HG02870 (cell line): ENCODE results near the gene CC2D1B.

Source experiments
- ATAC-seq: cut with Tn5 transposase; IDR thresholded peaks from one replicate; pipeline ENCODE4 v1.9.1; 2021; ENCODE audit warnings: mild to moderate bottlenecking, moderate library complexity; ENCODE audit not compliant: unreplicated experiment

The CC2D1B gene

DNA sequence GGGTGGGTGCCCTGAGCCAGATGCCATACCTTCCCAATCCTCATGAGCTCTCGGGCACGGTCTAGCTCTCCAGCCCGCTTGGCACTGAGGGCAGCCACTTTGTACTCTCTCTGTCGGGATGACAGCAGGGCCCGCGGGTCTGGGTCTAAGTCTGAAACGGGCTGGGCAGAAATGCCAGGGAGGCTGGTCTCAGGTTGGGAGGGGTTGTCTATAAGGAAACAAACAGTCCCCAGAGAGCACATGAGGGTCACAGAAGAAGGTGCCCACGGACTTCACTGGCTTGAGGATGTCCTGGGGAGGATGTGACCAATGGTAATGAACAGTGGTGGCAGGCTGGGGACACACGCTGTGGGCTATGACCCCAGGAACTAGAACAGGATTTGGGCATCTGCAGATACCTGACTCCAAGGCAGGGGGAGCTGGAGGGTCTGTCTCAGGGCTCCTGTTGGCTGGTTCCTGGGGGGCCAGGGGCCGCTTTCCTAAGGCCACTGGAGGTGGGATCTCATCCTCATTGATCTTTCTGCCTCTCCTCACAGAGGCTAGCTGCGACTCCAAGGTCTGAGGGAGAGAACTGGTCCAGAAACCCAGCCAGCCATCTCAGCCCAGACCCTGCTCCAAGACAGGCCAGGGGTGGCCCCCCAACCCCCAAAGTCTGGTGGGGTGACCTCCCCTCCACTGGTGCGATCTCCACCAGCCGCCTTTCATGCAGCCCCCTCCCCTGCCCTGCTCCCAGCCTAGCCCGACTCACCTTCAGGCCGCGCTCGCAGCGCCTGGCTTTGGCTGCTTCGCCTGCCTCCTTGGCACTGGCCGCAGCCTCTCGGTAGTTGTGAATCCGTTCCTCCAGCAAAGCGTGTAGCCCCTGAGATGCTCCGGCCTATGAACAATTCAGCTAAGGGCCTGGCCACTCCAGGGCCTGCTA lies 6.1 kb downstream of the CC2D1B start:
- no peak for ATAC-seq

DNA sequence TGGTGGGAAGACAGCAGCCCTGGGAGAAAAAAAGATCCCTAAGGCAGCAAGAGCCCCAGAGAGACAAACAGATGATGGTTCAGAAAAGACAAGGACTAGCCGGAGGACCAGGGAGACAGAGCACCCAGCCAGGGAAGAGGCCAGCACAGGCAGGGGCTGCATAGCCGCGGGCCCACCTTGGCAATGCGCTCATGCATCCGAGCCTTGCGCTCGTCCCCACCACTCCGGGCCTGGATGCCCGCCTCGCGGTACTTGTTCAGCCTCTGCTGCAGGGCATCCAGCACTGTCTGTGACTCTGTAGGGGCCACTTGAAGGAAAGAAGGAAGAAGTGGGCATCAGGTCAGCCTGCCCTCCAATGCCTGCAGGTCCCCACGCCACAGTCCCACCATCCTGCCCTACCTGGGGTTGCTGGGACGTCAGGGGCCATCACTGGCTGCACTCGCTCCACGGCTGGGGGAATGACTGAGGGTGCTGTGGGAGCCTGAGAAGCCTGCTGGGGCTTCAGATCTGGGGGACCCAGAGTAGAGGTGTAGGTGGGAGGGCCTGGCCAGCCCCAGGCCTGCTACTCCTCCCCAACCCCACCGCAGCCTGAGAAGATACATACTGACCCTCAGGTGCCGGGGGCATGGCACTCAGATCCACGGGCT lies 7.0 kb downstream of the CC2D1B start:
- no peak for ATAC-seq

DNA sequence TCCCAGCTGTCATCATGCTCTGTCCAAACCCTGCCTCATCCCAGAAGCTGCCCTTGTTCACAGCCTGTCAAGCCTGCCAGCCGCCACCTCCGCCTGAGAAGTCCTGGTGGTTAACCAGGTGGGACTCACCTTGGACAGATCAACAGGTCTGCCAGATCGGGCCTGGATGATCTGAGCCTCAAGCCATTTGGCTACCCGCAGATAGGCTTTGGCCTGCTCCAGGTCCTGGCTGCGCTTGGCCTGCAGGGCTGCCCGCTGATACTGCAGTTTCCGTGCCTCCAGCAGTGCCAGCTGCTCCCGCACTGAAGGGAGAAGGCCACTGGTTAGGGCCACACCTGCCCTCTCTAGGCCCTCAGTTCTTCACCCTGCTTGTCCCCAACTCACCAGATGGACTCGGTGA lies 8.6 kb downstream of the CC2D1B start:
- ATAC-seq = no peak

DNA sequence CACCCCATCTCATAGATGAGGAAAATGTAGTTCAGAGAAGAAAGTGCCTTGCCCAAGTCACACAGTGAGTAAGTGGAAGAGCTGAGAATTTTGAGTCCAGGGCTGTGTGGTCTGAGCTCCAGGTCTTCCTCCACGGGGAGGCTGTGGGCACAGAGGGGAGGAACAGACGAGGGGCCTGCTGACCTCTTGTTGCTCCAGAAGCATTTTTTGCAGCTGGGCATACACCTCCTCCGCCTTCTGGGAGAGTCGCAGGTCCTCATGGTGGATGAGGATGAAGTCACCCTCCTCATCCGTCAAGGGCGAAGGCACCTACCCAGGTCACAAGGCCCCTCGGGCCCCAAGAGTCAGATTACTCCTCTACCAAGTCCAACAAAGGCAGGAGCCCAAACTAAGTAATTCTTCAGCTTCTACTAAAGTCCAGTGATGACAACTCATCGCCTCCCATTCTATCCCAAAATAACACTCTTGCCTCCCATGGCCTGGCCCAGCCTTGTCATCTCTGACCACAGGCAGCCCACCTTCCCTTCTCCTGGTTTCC lies 9.1 kb downstream of the CC2D1B start:
- no peak for ATAC-seq

DNA sequence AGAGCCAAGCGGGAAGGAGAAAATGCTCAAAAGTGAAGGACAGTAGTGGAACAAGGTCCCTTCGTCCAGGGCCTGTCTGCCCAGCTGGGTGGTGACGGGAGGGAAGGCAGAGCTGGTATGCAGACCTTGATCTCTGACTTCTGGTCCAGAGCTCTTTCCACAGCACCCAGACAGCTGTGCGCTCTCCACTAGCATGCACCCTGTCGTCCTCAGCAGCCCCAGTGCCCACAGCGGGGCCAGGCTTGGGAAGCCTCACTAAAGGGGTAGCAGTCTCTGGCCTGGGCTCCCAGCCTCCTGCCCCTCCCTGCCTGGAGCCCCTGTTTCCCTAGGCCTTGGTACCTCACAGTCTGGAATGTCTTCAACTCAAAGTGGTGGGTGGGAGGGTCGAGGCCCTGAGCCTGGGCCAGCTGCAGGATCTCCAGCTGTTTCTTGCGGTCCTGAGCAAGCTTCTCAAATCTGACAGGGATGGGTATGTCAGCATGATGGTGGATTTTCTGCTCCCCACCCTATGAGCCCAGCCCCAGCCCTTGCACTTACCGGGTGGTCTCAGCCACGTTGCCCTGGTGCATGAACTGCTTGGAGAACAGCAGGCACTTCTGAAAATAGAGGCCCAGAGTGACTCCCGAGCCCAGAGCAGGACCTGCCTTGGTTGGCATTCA lies 10.0 kb downstream of the CC2D1B start:
- no peak for ATAC-seq

DNA sequence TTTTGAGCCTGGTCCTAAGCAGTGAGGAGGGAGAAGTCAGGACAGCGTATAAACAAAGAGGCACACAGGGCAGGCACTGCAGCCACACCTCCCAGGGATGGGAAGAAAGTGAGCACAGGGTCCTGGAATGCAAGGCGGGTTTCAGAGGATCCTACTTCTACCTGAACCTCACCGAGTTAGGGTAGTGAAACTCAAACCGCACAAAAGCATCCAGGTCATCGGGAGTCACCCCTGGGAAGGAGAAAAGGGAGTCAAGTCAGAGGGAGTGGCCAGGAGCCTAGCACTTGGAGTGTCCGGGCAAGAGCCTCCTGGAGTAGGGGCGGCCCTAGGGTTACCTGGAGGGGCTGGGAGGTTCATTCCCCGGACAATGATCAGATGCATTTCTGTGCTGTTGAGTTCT lies 10.6 kb downstream of the CC2D1B start:
- no peak for ATAC-seq

DNA sequence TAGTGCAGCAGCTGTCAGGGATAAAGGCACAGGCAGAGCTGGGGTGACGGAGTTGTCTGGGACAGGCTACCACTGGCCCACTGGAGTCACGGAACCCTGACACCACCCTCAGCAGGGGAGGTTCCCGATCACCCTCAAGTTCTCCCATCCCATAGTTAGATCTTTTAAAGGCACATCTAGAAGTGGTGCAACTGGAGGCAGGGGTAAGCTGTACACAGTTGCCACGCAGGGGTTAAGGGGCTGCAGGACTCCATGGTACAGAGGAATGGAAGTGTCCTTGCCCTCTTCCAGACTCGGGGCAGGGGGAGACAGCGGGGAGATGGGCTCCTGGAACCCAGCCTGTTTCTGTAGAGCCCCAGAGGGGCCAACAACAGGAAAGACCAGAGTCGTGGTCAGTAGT lies 13.3 kb downstream of the CC2D1B start:
- no peak for ATAC-seq

DNA sequence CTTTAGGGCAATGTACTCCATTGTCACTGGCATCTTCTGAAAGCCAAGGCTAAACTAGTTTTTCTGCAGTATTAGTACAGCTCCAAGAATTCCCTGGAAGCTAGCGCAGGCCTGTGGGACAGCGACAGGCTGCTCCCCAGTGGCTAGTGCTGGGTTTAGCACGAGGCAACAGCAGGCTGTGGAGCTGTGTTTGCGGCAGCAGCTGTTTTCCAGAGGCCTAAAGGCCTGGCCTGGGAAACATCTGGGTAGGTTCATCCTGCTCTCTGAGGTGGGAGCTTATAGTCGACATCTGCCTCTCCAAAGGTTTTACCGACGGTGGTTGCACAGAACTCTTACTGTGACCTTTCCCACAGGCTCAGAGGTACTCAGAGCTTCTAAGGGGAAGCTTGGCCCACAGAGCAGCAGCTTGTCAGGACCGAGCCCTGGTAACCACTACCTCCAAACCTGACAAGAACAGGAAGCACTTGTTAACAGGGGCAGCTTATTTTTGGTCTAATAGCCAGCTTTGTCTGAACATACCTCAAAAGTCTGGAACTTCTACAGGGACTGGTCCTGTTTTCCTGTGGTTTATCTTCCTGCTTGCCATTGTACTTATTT lies 17.2 kb downstream of the CC2D1B start:
- no peak for ATAC-seq

DNA sequence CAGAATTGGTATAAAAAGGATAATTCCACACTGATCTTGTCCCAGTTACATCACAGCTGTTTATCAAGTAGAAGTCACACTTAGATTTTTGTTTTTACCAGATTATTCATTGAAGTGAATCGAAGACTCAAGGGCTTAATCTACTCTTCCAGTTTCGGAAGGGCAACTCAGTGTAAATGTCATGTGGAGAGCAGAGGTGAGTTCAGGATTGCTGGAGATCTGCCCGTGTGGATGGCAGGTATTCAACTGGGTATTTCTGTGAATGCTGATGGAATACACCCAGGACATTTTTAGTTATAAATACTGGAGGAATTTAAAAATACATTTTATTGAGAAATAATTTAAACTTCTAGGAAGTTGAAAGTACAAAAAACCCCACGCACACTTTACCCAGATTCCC lies 19.4 kb downstream of the CC2D1B start:
- ATAC-seq = no peak

DNA sequence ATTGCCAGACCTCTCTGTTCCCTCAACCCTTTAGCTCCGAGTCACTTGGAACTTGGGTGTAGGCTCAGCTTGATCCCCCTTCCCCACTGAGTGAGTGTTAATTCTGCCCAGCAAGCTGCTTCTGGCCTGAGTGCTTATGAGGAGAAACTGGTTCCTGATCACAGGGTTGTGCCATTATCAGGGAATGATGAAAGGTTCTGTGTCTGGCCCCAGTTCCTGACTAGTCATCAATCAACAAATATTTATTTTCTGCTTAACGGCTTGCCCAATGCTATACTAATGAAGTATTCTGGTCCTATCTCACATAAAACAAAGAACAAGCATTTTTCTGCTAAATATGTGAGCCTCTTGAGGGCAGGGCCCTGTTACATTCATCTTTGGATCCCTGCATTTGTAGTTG lies 20.8 kb downstream of the CC2D1B start:
- no peak for ATAC-seq

DNA sequence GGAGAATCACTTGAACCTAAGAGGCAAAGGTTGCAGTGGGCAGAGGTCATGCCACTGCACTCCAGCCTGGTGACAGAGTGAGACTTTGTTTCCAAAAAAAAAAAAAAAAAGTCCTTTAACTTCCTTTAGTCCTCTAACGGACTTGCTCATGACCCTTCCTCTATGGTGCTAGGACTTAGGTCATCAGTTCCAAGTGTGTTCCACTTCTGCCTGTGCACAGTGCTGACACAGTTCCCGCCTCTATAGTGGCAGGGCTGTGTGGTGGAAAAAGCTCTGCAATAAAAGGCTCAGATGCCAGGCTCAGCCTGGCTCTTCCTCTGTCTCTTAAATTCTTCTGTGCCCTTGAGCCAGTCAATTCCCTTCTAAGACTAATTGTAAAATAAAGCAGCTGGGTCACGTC lies 22.0 kb downstream of the CC2D1B start:
- ATAC-seq = no peak

DNA sequence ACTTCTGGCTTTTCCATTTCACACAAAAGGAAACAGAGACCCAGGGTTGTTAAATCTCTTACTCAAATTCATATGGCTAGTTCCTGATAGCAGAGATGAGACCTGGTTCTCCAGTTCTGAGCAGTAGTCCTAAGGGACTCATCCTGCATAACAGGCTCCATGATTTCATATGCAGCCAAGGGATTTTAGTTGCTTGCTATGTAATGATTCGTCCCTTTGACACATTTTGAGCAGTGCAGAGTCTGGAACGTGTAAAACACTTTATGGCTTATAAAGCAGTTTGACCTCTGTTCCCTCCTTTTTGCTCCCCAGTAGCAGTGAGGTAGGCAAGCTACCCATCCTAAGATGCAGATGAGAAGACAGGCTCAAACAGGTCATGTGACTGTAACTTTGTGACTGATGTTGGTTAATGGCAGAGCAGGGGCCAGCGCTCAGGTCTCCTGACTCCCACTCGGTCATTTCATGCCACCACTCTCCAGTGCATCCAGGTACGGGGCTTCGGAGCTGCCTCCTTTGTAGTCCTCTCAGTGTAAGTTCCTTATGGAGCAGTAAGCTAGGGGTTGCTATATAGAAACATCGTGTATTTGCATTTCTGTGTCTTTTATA lies 24.2 kb downstream of the CC2D1B start:
- no peak for ATAC-seq

DNA sequence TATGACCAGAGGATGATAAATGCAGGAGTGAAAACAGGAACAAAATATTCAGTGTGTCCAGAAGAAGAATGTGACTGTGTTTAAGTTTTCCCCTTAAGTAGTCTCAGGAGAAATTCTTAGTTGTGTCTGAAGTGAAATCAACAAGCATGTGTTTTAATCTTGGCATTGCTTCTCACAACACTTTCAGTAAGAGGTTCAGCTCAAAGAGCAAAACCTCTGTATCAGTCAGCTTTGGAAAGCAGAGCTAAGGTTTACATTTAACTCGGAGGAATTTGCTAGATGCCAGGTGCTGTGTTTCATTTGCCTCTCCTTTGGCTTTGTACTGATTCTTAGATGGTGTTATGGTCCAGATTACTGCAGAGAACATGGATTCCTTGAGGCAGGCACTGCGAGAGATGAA lies 28.6 kb downstream of the CC2D1B start:
- no peak for ATAC-seq

DNA sequence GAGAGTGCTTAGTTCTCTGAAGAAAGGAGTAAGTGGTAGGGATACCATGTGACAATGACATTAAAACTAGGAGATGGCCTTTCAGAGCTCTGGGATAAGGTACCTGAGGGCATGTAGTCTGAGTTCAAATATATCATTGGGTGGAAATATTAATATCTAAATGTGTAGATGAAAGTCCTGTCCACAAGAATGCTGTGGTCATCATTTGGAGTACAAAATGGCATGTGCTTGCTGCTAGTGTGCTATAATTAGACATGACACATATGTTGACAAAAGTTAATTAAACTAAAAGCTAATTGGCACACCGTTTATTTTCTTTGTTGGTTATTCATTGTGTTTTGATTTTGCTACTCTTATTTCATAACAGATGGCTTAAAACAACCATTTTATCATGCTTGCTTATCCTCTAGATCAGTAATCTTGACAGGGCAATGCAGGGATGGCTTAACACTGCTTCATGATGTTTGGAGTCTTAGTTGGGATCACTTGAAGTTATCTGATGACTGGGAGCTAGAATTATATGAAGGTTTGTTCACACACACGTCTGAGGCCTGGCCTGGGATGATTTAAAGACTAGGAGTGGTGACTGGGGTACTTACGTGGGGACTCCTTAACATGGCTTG lies 31.0 kb downstream of the CC2D1B start:
- no peak for ATAC-seq

DNA sequence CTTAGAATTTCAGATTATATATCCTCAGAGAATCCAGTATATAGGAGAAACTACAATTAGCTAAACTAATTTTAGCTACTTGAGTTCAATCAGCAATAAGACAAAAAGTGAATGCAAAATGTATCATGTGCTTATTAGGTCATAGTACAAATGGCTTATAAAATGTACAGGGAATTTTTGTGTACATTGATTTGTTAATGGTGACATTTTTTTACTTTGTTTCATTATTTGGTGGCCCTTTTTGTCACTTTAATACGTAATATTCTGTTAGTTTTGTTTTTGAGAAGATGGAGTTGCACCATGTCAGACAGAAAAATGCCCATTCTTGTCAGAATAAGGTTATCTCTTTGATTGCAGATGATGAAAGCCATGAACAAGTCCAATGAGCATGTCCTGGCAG lies 33.6 kb downstream of the CC2D1B start:
- ATAC-seq = no peak

DNA sequence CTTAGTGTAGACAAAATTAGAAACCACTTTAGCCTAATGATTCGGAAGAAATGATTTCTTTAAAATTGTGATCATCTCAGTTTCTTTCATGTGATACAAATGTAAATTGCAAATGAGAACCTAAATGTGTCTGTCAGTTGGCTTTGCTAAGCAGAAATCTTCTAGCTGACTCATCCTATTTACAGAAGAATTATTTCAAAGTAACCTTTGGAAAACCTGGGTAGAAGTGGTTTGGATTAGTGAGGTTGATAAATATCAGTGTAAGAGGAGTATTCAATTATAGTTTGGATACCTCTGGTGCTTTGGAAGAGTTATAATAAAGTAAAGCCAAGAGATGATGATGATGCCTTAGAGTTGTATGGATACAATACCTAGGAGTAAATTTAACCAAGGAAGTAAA lies 37.4 kb downstream of the CC2D1B start:
- ATAC-seq = no peak

DNA sequence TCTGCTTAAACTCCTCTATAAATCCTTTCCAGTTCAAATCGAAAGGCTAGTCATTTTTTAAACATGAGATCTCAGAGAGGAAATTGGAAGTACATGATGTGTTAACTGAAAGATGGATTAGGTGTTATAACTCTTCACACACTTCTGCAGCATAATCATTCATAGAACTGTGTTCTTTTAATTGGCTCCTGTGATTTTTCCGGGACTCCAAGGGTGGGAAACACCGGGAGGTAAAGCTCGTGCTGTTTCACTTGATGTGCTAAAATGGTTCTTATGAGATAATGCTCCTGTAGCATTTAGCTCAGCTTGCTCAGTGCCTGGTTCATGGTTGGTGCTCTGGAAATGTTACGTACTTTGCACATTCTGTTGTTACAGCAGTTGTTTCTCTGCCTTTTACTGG lies 40.2 kb downstream of the CC2D1B start:
- ATAC-seq = no peak

DNA sequence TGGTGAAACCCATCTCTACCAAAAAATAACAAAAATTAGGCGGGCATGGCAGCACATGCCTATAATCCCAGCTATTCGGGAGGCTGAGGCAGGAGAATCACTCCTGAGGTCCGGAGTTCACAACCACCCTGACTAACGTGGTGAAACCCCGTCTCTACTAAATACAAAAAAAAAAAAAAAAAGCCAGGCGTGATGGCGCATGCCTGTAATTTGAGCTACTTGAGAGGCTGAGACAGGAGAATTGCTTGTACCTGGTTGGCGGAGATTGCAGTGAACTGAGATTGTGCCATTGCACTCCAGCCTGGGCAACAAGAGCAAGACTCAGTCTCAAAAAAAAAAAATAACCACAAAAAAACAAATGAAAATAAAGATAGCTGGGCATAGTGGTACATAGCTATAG lies 42.3 kb downstream of the CC2D1B start:
- ATAC-seq = no peak

DNA sequence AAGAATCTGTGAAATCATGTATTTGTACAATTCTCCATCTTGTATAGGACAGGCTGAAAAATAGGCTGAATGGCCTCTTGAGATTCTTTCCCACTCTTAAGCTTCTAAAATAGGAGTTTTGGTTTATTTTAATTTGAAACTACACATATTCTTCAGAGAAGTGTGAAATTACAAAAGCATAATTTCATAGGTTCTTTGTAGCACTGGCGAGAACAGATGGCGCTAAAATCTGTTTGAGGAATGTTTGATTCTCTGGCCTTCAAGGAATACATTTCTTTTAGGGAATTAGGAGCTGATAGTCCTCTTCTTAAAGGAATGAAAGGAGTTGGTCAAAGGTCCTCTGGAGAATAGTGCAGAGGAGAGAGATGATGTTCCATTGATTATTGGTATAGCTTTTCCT lies 44.9 kb downstream of the CC2D1B start:
- no peak for ATAC-seq

DNA sequence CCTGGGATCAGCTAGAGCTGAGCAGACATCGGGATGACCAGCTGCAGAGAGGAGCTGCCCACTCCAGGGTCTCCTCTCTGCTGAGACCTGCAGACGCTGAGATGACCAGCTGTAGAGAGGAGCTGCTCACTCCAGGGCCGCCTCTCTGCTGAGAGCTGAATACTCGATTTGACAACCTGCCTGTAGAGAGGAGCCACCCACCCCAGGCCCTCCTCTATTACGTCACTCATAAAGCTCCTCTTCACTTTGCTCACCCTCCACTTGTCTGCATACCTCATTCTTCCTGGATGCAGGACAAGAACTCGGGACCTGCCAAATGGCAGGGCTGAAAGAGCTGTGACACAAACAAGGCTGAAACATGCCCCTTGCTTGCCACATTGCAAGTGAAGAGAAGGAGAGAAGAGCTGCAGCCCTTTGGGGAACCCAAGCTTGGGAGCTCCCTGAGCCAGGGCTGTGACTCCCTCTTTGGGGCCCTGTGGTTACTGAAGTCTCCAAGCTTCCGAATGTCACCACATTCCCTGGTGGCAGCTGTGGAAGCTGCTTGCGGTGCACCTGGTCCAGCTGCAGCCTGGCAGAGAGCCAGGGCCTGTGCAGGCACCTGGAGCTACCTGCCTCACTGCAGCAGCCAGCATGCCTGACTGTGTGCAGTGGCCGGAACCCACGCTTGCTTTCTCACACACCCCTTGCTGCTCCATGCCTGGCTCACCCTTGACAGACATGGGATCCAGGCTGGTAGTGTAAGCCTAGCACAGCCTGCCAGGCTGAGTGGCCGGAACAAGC lies 59.6 kb downstream of the CC2D1B start:
- ATAC-seq = no peak
